Stimulated activated CD4-positive, alpha-beta T cell treated with anti-CD3 and anti-CD28 coated beads, TNF-alpha, amount 100 ng/mL, for 4 hours (primary cell): Measurements from ENCODE around the gene POU4F3.

Source experiments
- DNase-seq, 3 experiments: peaks; one replicate each; pipeline ENCODE4 v3.0.0-alpha.2; 2020; ENCODE audit warnings: low read depth in 3 of 3

POU4F3 gene

GRCh38 chr5:146340260-146341081, 1.8 kb downstream of the POU4F3 start:
- no peak for DNase-seq

- no peak for DNase-seq
Observed at GRCh38 chr5:146341854-146342253, 3.2 kb downstream of the POU4F3 start.

GRCh38 chr5:146342519-146342881, 3.9 kb downstream of the POU4F3 start:
- no peak for DNase-seq

GRCh38 chr5:146342882-146343865, 4.5 kb downstream of the POU4F3 start:
- DNase-seq: no peak

GRCh38 chr5:146344155-146345118, 5.8 kb downstream of the POU4F3 start:
- DNase-seq: no peak

- no peak for DNase-seq
Observed at GRCh38 chr5:146345240-146345577, 6.6 kb downstream of the POU4F3 start.

- DNase-seq: no peak
Observed at GRCh38 chr5:146345578-146346366, 7.1 kb downstream of the POU4F3 start.

- DNase-seq: no peak
Observed at GRCh38 chr5:146357126-146357525, 18.5 kb downstream of the POU4F3 start.

- DNase-seq: no peak
Observed at GRCh38 chr5:146359836-146360235, 21.2 kb downstream of the POU4F3 start.

- no peak for DNase-seq
Observed at GRCh38 chr5:146363161-146363874, 24.7 kb downstream of the POU4F3 start.

GRCh38 chr5:146365618-146366017, 27.0 kb downstream of the POU4F3 start:
- DNase-seq: no peak

- no peak for DNase-seq
Observed at GRCh38 chr5:146366904-146367303, 28.3 kb downstream of the POU4F3 start.

- no peak for DNase-seq
Observed at GRCh38 chr5:146368137-146368536, 29.5 kb downstream of the POU4F3 start.

- no peak for DNase-seq
Observed at GRCh38 chr5:146369691-146370090, 31.1 kb downstream of the POU4F3 start.

- DNase-seq: no peak
Observed at GRCh38 chr5:146376821-146377220, 38.2 kb downstream of the POU4F3 start.

GRCh38 chr5:146378986-146379385, 40.3 kb downstream of the POU4F3 start:
- no peak for DNase-seq

- DNase-seq: no peak
Observed at GRCh38 chr5:146380714-146381113, 42.1 kb downstream of the POU4F3 start.

GRCh38 chr5:146388386-146388785, 49.7 kb downstream of the POU4F3 start:
- DNase-seq: no peak

GRCh38 chr5:146390469-146390868, 51.8 kb downstream of the POU4F3 start:
- no peak for DNase-seq
